Erythroblast (primary cell): ENCODE results near the gene ACOT7.

ENCODE experiments used
- GATA1 ChIP-seq: IDR thresholded peaks from 2 replicates; pipeline ENCODE4 v1.6.1; 2011; ENCODE audit warnings: low read depth, mild to moderate bottlenecking, control low read depth, low read length, moderate library complexity
- POLR2A ChIP-seq: IDR thresholded peaks from 2 replicates; pipeline ENCODE4 v1.6.1; 2011; ENCODE audit warnings: mild to moderate bottlenecking, low read length

GRCh38 chr1:6233376-6233775 is 160.2 kb downstream of the ACOT7 start:
- TF ChIP-seq POLR2A (no peak), GATA1 (no peak)
